GM12874 (cell line): ENCODE data around the gene FHDC1.

Experiments
- CTCF ChIP-seq: IDR thresholded peaks from 2 replicates; pipeline ENCODE4 v1.5.1; 2011; ENCODE audit warnings: low read depth, mild to moderate bottlenecking, control low read depth, low read length, moderate library complexity; ENCODE audit not compliant: insufficient read depth

Gene FHDC1

GRCh38 chr4:152935631-152936445 lies at the start of gene FHDC1:
Gene FHDC1, plus strand, starts transcription at chr4:152936323. Its CDS starts 6,735 bp downstream, at chr4:152943058.
- TF ChIP-seq CTCF, result no peak

- TF ChIP-seq CTCF, result no peak
Observed at GRCh38 chr4:152887981-152888380, 48.1 kb upstream of the FHDC1 start.

GRCh38 chr4:152892974-152893373 lies 43.1 kb upstream of the FHDC1 start:
- no peak for TF ChIP-seq CTCF

GRCh38 chr4:152894673-152895072 lies 41.5 kb upstream of the FHDC1 start:
- TF ChIP-seq CTCF, result no peak

- no peak for TF ChIP-seq CTCF
Observed at GRCh38 chr4:152896811-152897210, 39.3 kb upstream of the FHDC1 start.

GRCh38 chr4:152898606-152899005 lies 37.5 kb upstream of the FHDC1 start:
- no peak for TF ChIP-seq CTCF

- TF ChIP-seq CTCF, result no peak
Observed at GRCh38 chr4:152900395-152900794, 35.7 kb upstream of the FHDC1 start.
